Body of pancreas (tissue), 4 donors: ENCODE data around the gene GPD1L. TPM values are rescaled to one million over a fixed set of nuclear protein-coding genes. Genes with fewer than 3 reads are reported as not detected.

Experiments used
- ATAC-seq: fragments of 150-250 bp; one replicate; pipeline ENCODE4 v1.9.1; 2016
- DNase-seq, 4 donors: peaks; one replicate each; pipeline ENCODE4 v3.0.0-alpha.2; 2019
- H3K27ac ChIP-seq, 4 donors: fragments of 200-600 bp; sonication (generic); 1 replicate in 3 of 4; 2 replicates in 1 of 4; pipeline versions ENCODE4 v1.5.1 to v1.6.1; 2016 to 2019; ENCODE audit warnings: mild to moderate bottlenecking in 1 of 4, mixed read lengths in 1 of 4, moderate library complexity in 1 of 4
- H3K27me3 ChIP-seq, 2 donors: fragments of 200-600 bp; sonication (generic); one replicate each; pipeline ENCODE4 v1.6.0; 2016; ENCODE audit warnings: mild to moderate bottlenecking in 1 of 2
- H3K36me3 ChIP-seq, 2 donors: fragments of 200-600 bp; sonication (generic); replicated peaks in 1 of 2; 2 replicates each; pipeline ENCODE4 v1.5.1; 2016; ENCODE audit warnings: low read depth in 2 of 2; ENCODE audit not compliant: insufficient read depth in 1 of 2
- H3K4me1 ChIP-seq: fragments of 200-600 bp; sonication (generic); one replicate; pipeline ENCODE4 v1.6.0; 2016
- H3K4me3 ChIP-seq, 2 donors: fragments of 200-600 bp; sonication (generic); 1 replicate in 1 of 2; 2 replicates in 1 of 2; pipeline ENCODE4 v1.5.1; 2016 to 2019
- H3K9me3 ChIP-seq, 3 donors: fragments of 200-600 bp; sonication (generic); 1 replicate in 2 of 3; 2 replicates in 1 of 3; pipeline ENCODE4 v1.5.1; 2016
- POLR2A ChIP-seq, 3 donors: fragments of 450-650 bp; IDR thresholded peaks; one replicate each; pipeline ENCODE4 v1.6.1; 2016; ENCODE audit warnings: antibody characterized with exemption in 3 of 3, mild to moderate bottlenecking in 2 of 3
- WGBS, 2 donors: methylation state at CpG; one replicate each; pipeline ENCODE4 v1.1.5; 2017; 5-methylcytosine and 5-hydroxymethylcytosine counted together
- intact Hi-C: fragments of 100-400 bp; cut with DNase I; formaldehyde crosslinking; loops from one replicate; pipeline ENCODE4 v1.15.1; 2023
- total RNA-seq, 2 donors: library from RNA; depleted of rRNA; stranded (reverse); fragments of >200 nt; gene quantifications; one replicate each; pipeline ENCODE4 v1.1.0, GENCODE V29; 2016
- TF ChIP-seq, protein P1 (sequence below), 7 experiments: fragments of 450-650 bp in 4 of 7; fragments of 200-600 bp in 3 of 7; sonication (generic) in 3 of 7; IDR thresholded peaks; one replicate each; pipeline ENCODE4 v1.5.1; 2016 to 2019; ENCODE audit warnings: antibody characterized with exemption in 7 of 7

GPD1L gene
- total RNA-seq, 2 donors from 2014 or later: 23.6 to 97.6 TPM

DNA sequence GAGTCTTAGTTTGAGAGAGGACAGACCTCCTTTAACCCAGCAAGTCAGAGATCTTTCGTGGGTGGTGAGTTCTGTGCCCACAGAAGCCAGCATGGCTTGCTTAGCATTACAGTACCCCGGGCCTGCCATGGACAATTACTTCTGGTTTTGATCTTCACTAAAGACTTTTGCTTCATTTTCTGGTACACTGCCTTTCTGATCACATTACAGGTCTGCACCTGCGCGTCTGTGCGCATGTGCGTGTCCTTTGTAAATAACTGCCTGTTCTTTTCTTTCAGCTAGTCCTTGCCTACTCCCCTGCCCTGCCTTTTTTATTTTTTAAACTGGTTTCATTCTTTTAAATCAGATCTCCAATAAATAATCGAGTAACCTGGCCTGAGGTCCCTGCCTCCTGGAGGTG, 74.9 kb downstream of the GPD1L start:
- DNase-seq (no peak), ATAC-seq (no peak)
- TF ChIP-seq, protein P1, sequence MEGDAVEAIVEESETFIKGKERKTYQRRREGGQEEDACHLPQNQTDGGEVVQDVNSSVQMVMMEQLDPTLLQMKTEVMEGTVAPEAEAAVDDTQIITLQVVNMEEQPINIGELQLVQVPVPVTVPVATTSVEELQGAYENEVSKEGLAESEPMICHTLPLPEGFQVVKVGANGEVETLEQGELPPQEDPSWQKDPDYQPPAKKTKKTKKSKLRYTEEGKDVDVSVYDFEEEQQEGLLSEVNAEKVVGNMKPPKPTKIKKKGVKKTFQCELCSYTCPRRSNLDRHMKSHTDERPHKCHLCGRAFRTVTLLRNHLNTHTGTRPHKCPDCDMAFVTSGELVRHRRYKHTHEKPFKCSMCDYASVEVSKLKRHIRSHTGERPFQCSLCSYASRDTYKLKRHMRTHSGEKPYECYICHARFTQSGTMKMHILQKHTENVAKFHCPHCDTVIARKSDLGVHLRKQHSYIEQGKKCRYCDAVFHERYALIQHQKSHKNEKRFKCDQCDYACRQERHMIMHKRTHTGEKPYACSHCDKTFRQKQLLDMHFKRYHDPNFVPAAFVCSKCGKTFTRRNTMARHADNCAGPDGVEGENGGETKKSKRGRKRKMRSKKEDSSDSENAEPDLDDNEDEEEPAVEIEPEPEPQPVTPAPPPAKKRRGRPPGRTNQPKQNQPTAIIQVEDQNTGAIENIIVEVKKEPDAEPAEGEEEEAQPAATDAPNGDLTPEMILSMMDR (IDR thresholded peaks at IDR 0.05): no peak
- TF ChIP-seq POLR2A (IDR thresholded peaks at IDR 0.05): no peak
- H3K27ac ChIP-seq: no peak overlapping the region
- peaks cover 6% of the 10 kb centered on the region for H3K4me1 ChIP-seq
- H3K36me3 ChIP-seq: no peaks in the 10 kb centered on the region
- H3K4me3 ChIP-seq: no peak overlapping the region
- no peaks in the 10 kb centered on the region for H3K27me3 ChIP-seq
- H3K9me3 ChIP-seq: no peaks in the 10 kb centered on the region
- intact Hi-C loops: no loop called here
- WGBS, 2 donors: 82 to 86% methylated on average over 7 of the region's 7 CpGs

DNA sequence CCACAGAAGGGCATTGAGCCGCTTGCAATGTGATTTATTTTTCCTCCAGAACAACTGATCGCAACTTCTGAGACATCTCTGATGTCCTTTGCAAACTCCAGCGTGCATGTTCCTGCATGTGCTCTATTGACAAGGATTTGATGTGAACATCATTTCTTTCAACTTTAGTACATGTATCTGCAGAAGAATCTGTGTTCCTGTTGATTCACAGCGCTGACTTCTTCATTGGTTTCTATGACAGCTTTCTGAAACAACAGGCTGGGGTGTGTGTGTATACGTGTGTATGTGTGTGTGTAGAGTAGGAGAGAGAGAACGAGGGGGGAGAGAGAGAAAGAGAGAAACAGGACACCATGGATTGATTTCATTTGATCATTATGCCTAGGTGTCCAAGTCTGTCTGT, 75.4 kb downstream of the GPD1L start:
- H3K27ac ChIP-seq: no peak overlapping the region
- no peaks in the 10 kb centered on the region for H3K36me3 ChIP-seq
- intact Hi-C loops: no loop called here
- WGBS, 2 donors: 83 to 91% methylated on average over 6 of the region's 6 CpGs
- no peak overlapping the region for H3K4me3 ChIP-seq
- ATAC-seq: no peak
- no peak for DNase-seq
- TF ChIP-seq, protein P1 (IDR thresholded peaks at IDR 0.05): no peak
- no peak for TF ChIP-seq POLR2A (IDR thresholded peaks at IDR 0.05)
- H3K9me3 ChIP-seq: no peaks in the 10 kb centered on the region
- H3K4me1 ChIP-seq: peaks cover 6% of the 10 kb centered on the region
- no peaks in the 10 kb centered on the region for H3K27me3 ChIP-seq

DNA sequence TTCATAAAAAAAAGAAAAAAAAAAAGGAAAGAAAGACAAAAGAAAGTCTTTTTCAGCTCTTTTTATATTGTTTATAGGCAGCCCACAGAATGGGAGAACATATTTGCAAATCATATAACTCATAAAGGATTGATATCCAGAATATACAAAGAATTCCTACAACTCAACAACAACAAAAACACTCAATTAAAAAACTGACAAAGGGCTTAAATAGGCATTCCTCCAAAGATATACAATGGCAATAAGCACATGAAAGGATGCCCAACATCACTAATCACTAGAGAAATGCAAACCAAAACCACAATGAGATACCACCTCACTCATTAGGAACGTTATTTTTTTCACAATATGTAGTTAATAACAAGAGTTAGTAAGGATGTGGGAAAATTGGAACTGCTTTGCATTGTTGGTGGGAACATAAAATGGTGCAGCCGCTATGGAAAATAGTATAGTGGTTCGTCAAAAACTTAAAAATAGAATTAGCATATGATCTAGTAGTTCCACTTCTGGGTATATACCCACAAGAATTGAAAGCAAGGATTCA, 77.8 kb downstream of the GPD1L start:
- Histone ChIP-seq H3K27ac (no peak overlapping the region), H3K27me3 (no peaks in the 10 kb centered on the region), H3K4me3 (no peak overlapping the region), H3K36me3 (no peaks in the 10 kb centered on the region), H3K9me3 (no peaks in the 10 kb centered on the region), H3K4me1 (no peaks in the 10 kb centered on the region)
- intact Hi-C loops: no loop called here
- WGBS, 2 donors: 79 to 82% methylated on average over 3 of the region's 3 CpGs
- TF ChIP-seq POLR2A (IDR thresholded peaks at IDR 0.05): no peak
- TF ChIP-seq, protein P1 (IDR thresholded peaks at IDR 0.05): no peak
- DNase-seq (no peak), ATAC-seq (no peak)

DNA sequence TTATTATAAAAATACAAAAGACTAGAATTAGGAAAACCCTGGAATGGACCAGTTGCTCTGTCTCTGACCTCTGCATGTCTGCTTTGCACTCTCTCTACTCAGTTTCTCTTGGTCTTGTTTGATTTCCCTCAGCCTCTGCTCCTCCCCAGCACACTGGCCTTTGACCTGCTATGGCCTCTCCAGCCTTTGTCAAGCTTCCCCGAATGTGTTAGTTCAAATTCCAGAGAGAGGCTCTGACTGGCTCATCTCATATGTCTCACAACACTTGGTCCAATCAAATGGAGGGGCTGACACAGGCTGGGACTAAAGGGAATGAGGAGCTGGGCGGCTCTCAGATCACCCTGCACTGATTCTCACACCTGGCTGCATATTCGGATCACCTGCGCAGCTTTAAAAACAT, 79.7 kb downstream of the GPD1L start:
- H3K27ac ChIP-seq: no peak overlapping the region
- H3K4me3 ChIP-seq: no peak overlapping the region
- H3K9me3 ChIP-seq: no peaks in the 10 kb centered on the region
- WGBS, 2 donors: 77 to 78% methylated on average over 4 of the region's 4 CpGs
- DNase-seq (no peak), ATAC-seq (no peak)
- no peak for TF ChIP-seq POLR2A (IDR thresholded peaks at IDR 0.05)
- TF ChIP-seq, protein P1 (IDR thresholded peaks at IDR 0.05): no peak
- intact Hi-C loops: no loop called here
- no peaks in the 10 kb centered on the region for H3K4me1 ChIP-seq
- no peaks in the 10 kb centered on the region for H3K36me3 ChIP-seq
- H3K27me3 ChIP-seq: no peaks in the 10 kb centered on the region

DNA sequence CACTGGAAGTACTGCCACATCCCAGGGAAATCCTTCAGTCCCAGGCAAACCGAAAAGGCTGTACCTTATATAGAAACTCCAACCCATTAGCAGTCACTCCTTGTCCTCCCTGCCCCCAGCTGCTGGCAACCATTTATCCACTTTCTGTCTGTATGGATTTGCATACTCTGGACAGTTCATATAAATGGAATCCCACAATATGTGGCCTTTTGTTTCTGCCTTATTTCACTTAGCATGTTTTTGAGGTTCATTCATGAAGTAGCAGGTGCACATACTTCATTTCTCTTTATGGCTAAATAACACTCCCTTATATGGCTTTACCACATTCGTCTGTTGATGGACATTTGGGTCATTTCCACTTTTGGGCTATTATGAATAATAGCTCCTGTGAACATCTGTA, 80.5 kb downstream of the GPD1L start:
- no peak overlapping the region for H3K27ac ChIP-seq
- WGBS, 2 donors: 82 to 96% methylated on average over 2 of the region's 2 CpGs
- peaks cover 6% of the 10 kb centered on the region for H3K4me1 ChIP-seq
- H3K9me3 ChIP-seq: no peaks in the 10 kb centered on the region
- intact Hi-C loops: no loop called here
- H3K36me3 ChIP-seq: no peaks in the 10 kb centered on the region
- TF ChIP-seq POLR2A (IDR thresholded peaks at IDR 0.05): no peak
- H3K4me3 ChIP-seq: no peak overlapping the region
- ATAC-seq (no peak), DNase-seq (no peak)
- no peaks in the 10 kb centered on the region for H3K27me3 ChIP-seq
